RWPE2 (cell line): ENCODE measurements around the gene POGK.
"Not testable (repeated sequence)": the region's sequence is repeated elsewhere in the genome, so short reads cannot be mapped to it uniquely, and the experiment has no call there.

Experiments
- ATAC-seq: fragments of 200-7000 bp; cut with Tn5 transposase; 3 replicates; pipeline ENCODE4 v1.9.1; 2021; ENCODE audit warnings: low read depth
- DNase-seq: peaks from one replicate; pipeline ENCODE4 v3.0.0-alpha.2; 2020; ENCODE audit warnings: low spot score
- H3K27ac ChIP-seq: fragments of 450-650 bp; 2 replicates; pipeline ENCODE4 v1.5.1; 2017; ENCODE audit warnings: mild to moderate bottlenecking; ENCODE audit not compliant: poor library complexity, severe bottlenecking
- H3K27me3 ChIP-seq: fragments of 250-450 bp; sonication (Bioruptor Pico); 2 replicates; pipeline ENCODE4 v1.5.1; 2021; ENCODE audit warnings: mild to moderate bottlenecking, moderate library complexity; ENCODE audit not compliant: insufficient read depth, poor library complexity, severe bottlenecking
- H3K36me3 ChIP-seq: fragments of 250-450 bp; sonication (Bioruptor Pico); 2 replicates; pipeline ENCODE4 v1.5.1; 2020; ENCODE audit warnings: low read depth, mild to moderate bottlenecking, moderate library complexity
- H3K4me1 ChIP-seq: fragments of 250-450 bp; sonication (Bioruptor Pico); 2 replicates; pipeline ENCODE4 v1.5.1; 2021; ENCODE audit warnings: mild to moderate bottlenecking, moderate library complexity; ENCODE audit not compliant: insufficient read depth, poor library complexity, severe bottlenecking
- H3K4me3 ChIP-seq: fragments of 250-450 bp; sonication (Bioruptor Pico); 2 replicates; pipeline ENCODE4 v1.5.1; 2021; ENCODE audit warnings: mild to moderate bottlenecking, moderate library complexity; ENCODE audit not compliant: severe bottlenecking
- H3K9me3 ChIP-seq: fragments of 250-450 bp; sonication (Bioruptor Pico); 2 replicates; pipeline ENCODE4 v1.5.1; 2021; ENCODE audit warnings: mild to moderate bottlenecking, moderate library complexity; ENCODE audit not compliant: severe bottlenecking
- CTCF ChIP-seq: fragments of 450-650 bp; IDR thresholded peaks from one replicate; pipeline ENCODE4 v1.5.1; 2017; ENCODE audit warnings: mild to moderate bottlenecking, moderate library complexity; ENCODE audit not compliant: poor library complexity, severe bottlenecking

Gene POGK

GRCh38 chr1:166875734-166876539 is 36.7 kb downstream of the POGK start, which contains the start of gene TADA1:
Gene TADA1, minus strand, starts transcription at chr1:166876264. Its CDS starts 31 bp downstream, at chr1:166876233.
- ATAC-seq (peak; percentile 92), DNase-seq (peak; percentile 98)
- Histone ChIP-seq H3K36me3 (no peaks in the 10 kb centered on the region), H3K4me3 (peak within 1 kb of the TSS; percentile 91), H3K27me3 (no peaks in the 10 kb centered on the region), H3K4me1 (peaks cover 14% of the 10 kb centered on the region), H3K27ac (peak within 1 kb of the TSS; percentile 58), H3K9me3 (no peaks in the 10 kb centered on the region)
- TF ChIP-seq CTCF, result no peak

- H3K27ac ChIP-seq, result no peak overlapping the region
- H3K27me3 ChIP-seq, result no peaks in the 10 kb centered on the region
- ATAC-seq (no peak; the same call in 2 of the 3 replicates), DNase-seq (no peak)
- no peaks in the 10 kb centered on the region for H3K36me3 ChIP-seq
- no peaks in the 10 kb centered on the region for H3K9me3 ChIP-seq
- H3K4me3 ChIP-seq, result peak overlapping the region; percentile 91
- H3K4me1 ChIP-seq, result peaks cover 14% of the 10 kb centered on the region
- no peak for TF ChIP-seq CTCF
These were observed 37.2 kb downstream of the POGK start for GRCh38 chr1:166876540-166876838.

- H3K27ac ChIP-seq, H3K9me3 ChIP-seq, H3K27me3 ChIP-seq, H3K36me3 ChIP-seq, H3K4me3 ChIP-seq, ATAC-seq, DNase-seq: not testable (repeated sequence)
- peaks cover 14% of the 10 kb centered on the region for H3K4me1 ChIP-seq
These were observed 39.1 kb downstream of the POGK start for GRCh38 chr1:166878173-166878917.

GRCh38 chr1:166882893-166883292 is 43.6 kb downstream of the POGK start:
- H3K9me3 ChIP-seq, result no peaks in the 10 kb centered on the region
- no peak overlapping the region for H3K4me3 ChIP-seq
- DNase-seq (no peak), ATAC-seq (no peak)
- H3K4me1 ChIP-seq, result no peaks in the 10 kb centered on the region
- H3K27me3 ChIP-seq, result peaks cover 12% of the 10 kb centered on the region
- no peak overlapping the region for H3K27ac ChIP-seq
- no peak for TF ChIP-seq CTCF
- no peaks in the 10 kb centered on the region for H3K36me3 ChIP-seq

- Histone ChIP-seq H3K9me3 (no peaks in the 10 kb centered on the region), H3K4me1 (no peaks in the 10 kb centered on the region), H3K36me3 (no peaks in the 10 kb centered on the region), H3K27ac (no peak overlapping the region), H3K4me3 (no peak overlapping the region), H3K27me3 (peaks cover 12% of the 10 kb centered on the region)
- no peak for DNase-seq
- peak; percentile 34 for TF ChIP-seq CTCF
- peak; percentile 52 for ATAC-seq
These were observed 44.9 kb downstream of the POGK start for GRCh38 chr1:166884040-166884642.
